ENCODE data around the gene AFF1.
"Not testable (repeated sequence)": the region's sequence is repeated elsewhere in the genome, so short reads cannot be mapped to it uniquely, and the experiment has no call there.

The AFF1 gene

GRCh38 chr4:87067124-87067885, 132.5 kb downstream of the AFF1 start:
- no peak for DNase-seq

GRCh38 chr4:87068583-87069021, 133.8 kb downstream of the AFF1 start:
- DNase-seq = no peak

- no peak for DNase-seq
Measured at GRCh38 chr4:87069037-87069742, 134.4 kb downstream of the AFF1 start.

- DNase-seq = no peak
Measured at GRCh38 chr4:87071401-87071800, 136.6 kb downstream of the AFF1 start.

GRCh38 chr4:87072545-87072944, 137.7 kb downstream of the AFF1 start:
- DNase-seq = not testable (repeated sequence)

GRCh38 chr4:87073199-87074120, 138.6 kb downstream of the AFF1 start:
- peak; percentile 62 for DNase-seq

GRCh38 chr4:87074121-87074488, 139.3 kb downstream of the AFF1 start:
- DNase-seq = no peak

GRCh38 chr4:87075876-87076275, 141.1 kb downstream of the AFF1 start:
- no peak for DNase-seq

GRCh38 chr4:87076690-87077358, 142.0 kb downstream of the AFF1 start:
- DNase-seq = no peak

GRCh38 chr4:87077914-87078585, 143.2 kb downstream of the AFF1 start:
- no peak for DNase-seq

- DNase-seq = no peak
Measured at GRCh38 chr4:87078987-87079486, 144.2 kb downstream of the AFF1 start.

GRCh38 chr4:87079967-87080366, 145.2 kb downstream of the AFF1 start:
- DNase-seq = no peak

GRCh38 chr4:87080462-87080861, 145.7 kb downstream of the AFF1 start:
- no peak for DNase-seq

GRCh38 chr4:87081826-87082225, 147.0 kb downstream of the AFF1 start:
- no peak for DNase-seq

- DNase-seq = not testable (repeated sequence)
Measured at GRCh38 chr4:87085732-87086131, 150.9 kb downstream of the AFF1 start.

- no peak for DNase-seq
Measured at GRCh38 chr4:87086143-87086805, 151.5 kb downstream of the AFF1 start.

GRCh38 chr4:87087015-87087414, 152.2 kb downstream of the AFF1 start:
- DNase-seq = no peak

GRCh38 chr4:87087420-87087819, 152.6 kb downstream of the AFF1 start:
- DNase-seq = no peak

GRCh38 chr4:87088186-87088585, 153.4 kb downstream of the AFF1 start:
- DNase-seq = no peak

GRCh38 chr4:87089368-87089767, 154.6 kb downstream of the AFF1 start:
- DNase-seq = no peak

- DNase-seq = no peak
Measured at GRCh38 chr4:87090305-87090704, 155.5 kb downstream of the AFF1 start.

Data from activated naive CD4-positive, alpha-beta T cell treated with Interleukin-2 at 50 U/mL for 16 hours (primary cell).